ENCODE results near the gene PRR15.

PRR15 gene

GRCh38 chr7:29611941-29612544 is 48.4 kb downstream of the PRR15 start:
- no peak for DNase-seq

GRCh38 chr7:29612596-29612995 is 49.0 kb downstream of the PRR15 start:
- DNase-seq, result no peak

GRCh38 chr7:29613100-29613499 is 49.5 kb downstream of the PRR15 start:
- no peak for DNase-seq

GRCh38 chr7:29614229-29614628 is 50.6 kb downstream of the PRR15 start:
- DNase-seq, result no peak
